Activated CD4-positive, alpha-beta T cell treated with anti-CD3 and anti-CD28 coated beads for 1 hour (primary cell): ENCODE data around the gene EXOSC9.

Experiments
- DNase-seq: peaks from one replicate; pipeline ENCODE4 v3.0.0-alpha.2; 2020

Gene EXOSC9

GRCh38 chr4:121827853-121828252 is 26.7 kb downstream of the EXOSC9 start:
- DNase-seq, result no peak

GRCh38 chr4:121829511-121829910 is 28.4 kb downstream of the EXOSC9 start:
- no peak for DNase-seq

DNA sequence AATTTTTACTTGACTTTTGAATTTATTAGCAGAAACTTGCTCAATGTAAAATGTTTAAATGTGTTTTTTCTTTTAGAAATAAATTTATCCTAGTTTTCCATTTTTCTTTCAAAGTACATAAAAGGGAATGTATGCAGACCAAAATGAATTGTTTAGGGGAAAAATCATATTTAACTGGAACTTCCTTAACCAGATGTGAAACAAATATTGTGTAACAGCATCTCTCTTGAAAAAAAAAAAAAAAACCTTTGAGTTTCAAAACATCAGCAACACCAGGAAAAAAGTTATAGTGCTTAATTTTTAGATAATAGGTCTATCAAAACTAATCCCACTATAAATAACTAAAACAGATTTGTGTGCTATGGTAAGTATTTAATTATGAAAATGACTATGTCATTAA is 37.0 kb downstream of the EXOSC9 start:
- no peak for DNase-seq

GRCh38 chr4:121842862-121843261 is 41.7 kb downstream of the EXOSC9 start:
- DNase-seq, result no peak

DNA sequence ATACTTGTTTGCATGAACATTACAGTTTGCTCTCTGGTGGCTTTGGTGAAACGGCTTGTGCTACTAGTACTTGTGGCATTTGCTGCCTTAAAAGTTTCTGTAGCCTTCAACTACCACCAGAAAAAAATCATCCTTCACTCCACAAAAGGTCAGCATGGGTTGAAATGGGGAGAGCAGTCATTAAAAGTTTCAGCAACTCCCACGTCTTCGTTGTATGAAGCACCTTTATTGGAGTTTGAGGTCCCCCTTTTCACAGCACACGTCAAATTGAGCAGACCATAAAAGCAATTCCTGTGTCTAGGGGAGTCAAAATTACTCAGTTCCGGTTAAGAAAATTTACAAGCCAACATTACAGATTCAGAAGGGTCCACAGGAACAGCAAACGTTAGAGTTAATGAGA is 45.5 kb downstream of the EXOSC9 start:
- DNase-seq, result no peak

DNA sequence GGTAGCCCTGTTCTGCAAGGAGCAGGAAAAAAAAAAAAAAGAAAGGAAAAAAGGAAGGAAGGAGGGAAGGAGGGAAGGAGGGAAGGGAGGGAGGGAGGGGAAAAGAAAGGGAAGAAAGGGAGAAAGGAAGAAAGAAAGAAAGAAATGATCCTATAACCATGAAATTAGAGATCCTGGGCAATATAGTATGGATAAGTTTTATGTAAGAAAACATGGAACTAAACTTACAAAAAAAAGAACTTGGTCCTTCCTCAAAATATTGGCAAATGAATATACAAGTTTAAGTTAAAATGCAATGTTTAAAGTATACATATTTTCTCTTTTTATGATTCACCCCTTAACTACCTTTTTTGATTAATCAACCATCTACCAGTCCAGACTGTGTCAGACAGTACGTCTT is 50.2 kb downstream of the EXOSC9 start:
- no peak for DNase-seq

- DNase-seq, result no peak
These were observed 59.0 kb downstream of the EXOSC9 start for GRCh38 chr4:121860121-121860520.

DNA sequence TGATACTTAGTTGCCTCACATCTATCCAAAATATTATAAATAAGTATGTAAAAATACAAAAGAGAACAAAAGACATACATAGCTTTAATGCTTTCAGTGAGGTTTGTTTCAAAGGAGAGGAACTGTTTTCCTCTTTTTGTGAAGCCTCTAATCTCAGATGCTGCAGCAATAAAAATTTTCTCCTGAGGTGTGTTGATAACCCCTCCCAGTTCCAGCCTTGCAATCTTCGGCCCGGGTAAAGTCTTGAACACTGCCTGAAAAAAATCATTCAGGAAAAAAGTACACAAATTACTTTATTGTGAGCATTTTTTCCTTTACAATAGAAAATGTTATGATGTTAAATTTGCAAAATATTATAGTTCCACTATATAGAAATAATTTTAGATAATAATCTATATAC is 60.3 kb downstream of the EXOSC9 start:
- no peak for DNase-seq

- no peak for DNase-seq
These were observed 62.7 kb downstream of the EXOSC9 start for GRCh38 chr4:121863799-121864198.
